ENCODE measurements around the gene TM4SF1. TPM values are rescaled to one million over a fixed set of nuclear protein-coding genes. Genes with fewer than 3 reads are reported as not detected.
A peak's percentile ranks its signal among the peaks of the same experiment; 100 is the strongest.

The TM4SF1 gene
- total RNA-seq, 1 experiment from 2014 or later, result 0.66 TPM

- no peaks in the 10 kb centered on the region for H3K27me3 ChIP-seq (ENCODE audit: insufficient read depth, low read length)
- ChIA-PET RAD21 (ENCODE audit: low non-redundant PET in 1 of 2, low total read pairs in 2 of 2, uncharacterized antibody in 2 of 2, unreplicated experiment in 2 of 2) (no interaction called here), CTCF (no interaction called here), POLR2A (no interaction called here)
- ATAC-seq, result peak; percentile 51
- no peaks in the 10 kb centered on the region for H3K9me3 ChIP-seq (ENCODE audit: control insufficient read depth in 1 of 2, insufficient read depth in 1 of 2, low read depth in 1 of 2, low read length in 2 of 2)
- DNase-seq (ENCODE audit: low read depth, low spot score), result no peak
- H4K20me1 ChIP-seq (ENCODE audit: insufficient read depth), result no peaks in the 10 kb centered on the region
- no peaks in the 10 kb centered on the region for H3K9me2 ChIP-seq (ENCODE audit: insufficient read depth)
- intact Hi-C loops (cut with micrococcal nuclease), result no loop called here
- H3K79me2 ChIP-seq (ENCODE audit: insufficient read depth, low read length), result no peaks in the 10 kb centered on the region
- no peaks in the 10 kb centered on the region for H3K36me3 ChIP-seq (ENCODE audit: control insufficient read depth in 1 of 2, insufficient read depth in 2 of 2, low read length in 2 of 2)
- H3K4me1 ChIP-seq (ENCODE audit: control insufficient read depth in 1 of 2, insufficient read depth in 2 of 2, low read length in 2 of 2), result peaks cover 15 to 57% of the 10 kb centered on the region in 2 experiments
- H2AFZ ChIP-seq (ENCODE audit: low read depth, low read length, poor library complexity, severe bottlenecking), result peak overlapping the region; percentile 37
- H3K9ac ChIP-seq (ENCODE audit: low read length), result no peak overlapping the region
- TF ChIP-seq ATF3 (IDR thresholded peaks at IDR 0.05) (no peak), CTCF (IDR thresholded peaks at IDR 0.05 in 2 of 3, conservative IDR thresholded peaks at IDR 0.05 in 1 of 3; ENCODE audit: borderline replicate concordance in 1 of 3, insufficient read depth in 1 of 3, low read depth in 2 of 3, low read length in 2 of 3) (peak in 2 of 3 experiments; percentile 13 to 19; a peak in 2 of 6 replicates), EZH2phosphoT487 (IDR thresholded peaks at IDR 0.05; ENCODE audit: borderline replicate concordance) (no peak)
- H3K4me3 ChIP-seq (replicated peaks in 1 of 2; ENCODE audit: low read depth in 1 of 2, low read length in 2 of 2), result no peak overlapping the region
- no peak overlapping the region for H3K27ac ChIP-seq (ENCODE audit: low read depth, low read length)
- peak overlapping the region; percentile 2; the same call in 1 of the 2 replicates for H3K4me2 ChIP-seq (ENCODE audit: low read length)
- BruUV-seq (replicated peaks), result no TSS peak
These were observed 9.2 kb downstream of the TM4SF1 start for GRCh38 chr3:149368201-149368673.

GRCh38 chr3:149366941-149367840, 10.3 kb downstream of the TM4SF1 start:
- intact Hi-C loops (cut with micrococcal nuclease), result no loop called here
- no peaks in the 10 kb centered on the region for H3K9me2 ChIP-seq (ENCODE audit: insufficient read depth)
- H3K79me2 ChIP-seq (ENCODE audit: insufficient read depth, low read length), result no peaks in the 10 kb centered on the region
- DNase-seq (ENCODE audit: low read depth, low spot score) (peak; percentile 95), ATAC-seq (peak; percentile 96)
- H3K27ac ChIP-seq (ENCODE audit: low read depth, low read length), result peak overlapping the region; percentile 53; the same call in 1 of the 2 replicates
- H3K36me3 ChIP-seq (ENCODE audit: control insufficient read depth in 1 of 2, insufficient read depth in 2 of 2, low read length in 2 of 2), result no peaks in the 10 kb centered on the region
- peak overlapping the region in 1 of 2 experiments; percentile 5; a peak in 1 of 4 replicates for H3K4me3 ChIP-seq (replicated peaks in 1 of 2; ENCODE audit: low read depth in 1 of 2, low read length in 2 of 2)
- no peaks in the 10 kb centered on the region for H4K20me1 ChIP-seq (ENCODE audit: insufficient read depth)
- peaks cover 15 to 57% of the 10 kb centered on the region in 2 experiments for H3K4me1 ChIP-seq (ENCODE audit: control insufficient read depth in 1 of 2, insufficient read depth in 2 of 2, low read length in 2 of 2)
- POLR2A ChIA-PET, result no interaction called here
- H2AFZ ChIP-seq (ENCODE audit: low read depth, low read length, poor library complexity, severe bottlenecking), result peak overlapping the region; percentile 87
- RAD21 ChIA-PET (ENCODE audit: low non-redundant PET in 1 of 2, low total read pairs in 2 of 2, uncharacterized antibody in 2 of 2, unreplicated experiment in 2 of 2), result no interaction called here
- H3K27me3 ChIP-seq (ENCODE audit: insufficient read depth, low read length), result no peaks in the 10 kb centered on the region
- CTCF ChIA-PET, result no interaction called here
- H3K4me2 ChIP-seq (ENCODE audit: low read length), result peak overlapping the region; percentile 53
- H3K9ac ChIP-seq (ENCODE audit: low read length), result peak overlapping the region; percentile 46
- no peaks in the 10 kb centered on the region for H3K9me3 ChIP-seq (ENCODE audit: control insufficient read depth in 1 of 2, insufficient read depth in 1 of 2, low read depth in 1 of 2, low read length in 2 of 2)
- BruUV-seq (replicated peaks), result no TSS peak
- TF ChIP-seq YY1 (IDR thresholded peaks at IDR 0.05; ENCODE audit: extremely low read depth, insufficient replicate concordance, low read depth, low read length) (peak; percentile 11), RAD21 (IDR thresholded peaks at IDR 0.05; ENCODE audit: low read depth) (peak; percentile 36), ZFX (IDR thresholded peaks at IDR 0.05) (no peak), POLR2AphosphoS5 (IDR thresholded peaks at IDR 0.05; ENCODE audit: low read depth, low read length) (peak; percentile 55), MAX (IDR thresholded peaks at IDR 0.05) (peak; percentile 55; the same call in 1 of the 2 replicates), EZH2phosphoT487 (IDR thresholded peaks at IDR 0.05; ENCODE audit: borderline replicate concordance) (no peak), FOSL1 (IDR thresholded peaks at IDR 0.05; ENCODE audit: low read depth) (peak; percentile 97), SIN3A (IDR thresholded peaks at IDR 0.05; ENCODE audit: low read depth) (peak; percentile 90), CTCF (IDR thresholded peaks at IDR 0.05 in 2 of 3, conservative IDR thresholded peaks at IDR 0.05 in 1 of 3; ENCODE audit: borderline replicate concordance in 1 of 3, insufficient read depth in 1 of 3, low read depth in 2 of 3, low read length in 2 of 3) (0 out of 6 replicates have a peak, but pooled peaks of 1 of the 3 experiments have one; percentile 7), CBX3 (IDR thresholded peaks at IDR 0.05; ENCODE audit: low read depth) (peak; percentile 91; the same call in 1 of the 2 replicates)
